Neural progenitor cell (in vitro differentiated cells): ENCODE data around the gene GINM1. TPM values are rescaled to one million over a fixed set of nuclear protein-coding genes. Genes with fewer than 3 reads are reported as not detected.

ENCODE experiments used
- DNase-seq: peaks from one replicate; pipeline ENCODE4 v3.0.0-alpha.2; 2016; ENCODE audit warnings: low spot score
- H2AFZ ChIP-seq: fragments of 200-600 bp; sonication (generic); replicated peaks from 2 replicates; pipeline ENCODE4 v1.6.1; 2016; ENCODE audit warnings: antibody characterized with exemption
- H3F3A ChIP-seq: fragments of 200-600 bp; sonication (generic); 2 replicates; pipeline ENCODE4 v1.6.1; 2016; ENCODE audit warnings: antibody characterized with exemption, low read depth
- H3K27ac ChIP-seq: fragments of 200-600 bp; sonication (generic); 2 replicates; pipeline ENCODE4 v1.5.1; 2016; ENCODE audit warnings: mild to moderate bottlenecking
- H3K27me3 ChIP-seq: fragments of 200-600 bp; sonication (generic); 2 replicates; pipeline ENCODE4 v1.6.1; 2016; ENCODE audit warnings: mild to moderate bottlenecking, moderate library complexity
- H3K36me3 ChIP-seq: fragments of 200-600 bp; sonication (generic); 2 replicates; pipeline ENCODE4 v1.5.1; 2016
- H3K4me1 ChIP-seq: fragments of 200-600 bp; sonication (generic); 2 replicates; pipeline ENCODE4 v1.6.1; 2016; ENCODE audit warnings: mixed run types
- H3K4me2 ChIP-seq: fragments of 200-600 bp; sonication (generic); 2 replicates; pipeline ENCODE4 v1.6.1; 2016
- H3K4me3 ChIP-seq: fragments of 200-600 bp; sonication (generic); 2 replicates; pipeline ENCODE4 v1.5.1; 2016
- H3K79me2 ChIP-seq: fragments of 200-600 bp; sonication (generic); 2 replicates; pipeline ENCODE4 v1.6.1; 2016; ENCODE audit warnings: low read depth
- H3K9ac ChIP-seq: fragments of 200-600 bp; sonication (generic); 2 replicates; pipeline ENCODE4 v1.6.1; 2016
- H3K9me3 ChIP-seq: fragments of 200-600 bp; sonication (generic); 2 replicates; pipeline ENCODE4 v1.5.1; 2016; ENCODE audit warnings: low read depth
- H4K20me1 ChIP-seq: fragments of 200-600 bp; sonication (generic); 2 replicates; pipeline ENCODE4 v1.6.1; 2016; ENCODE audit warnings: low read depth
- H3K27ac Mint-ChIP-seq: 3 replicates; pipeline ENCODE4 v1.8.0; 2021; ENCODE audit warnings: mixed read lengths
- H3K27me3 Mint-ChIP-seq: 2 replicates; pipeline ENCODE4 v1.8.0; 2022; ENCODE audit warnings: low read depth, mild to moderate bottlenecking, inconsistent platforms, moderate library complexity, mixed read lengths; ENCODE audit not compliant: insufficient read depth
- H3K36me3 Mint-ChIP-seq: 3 replicates; pipeline ENCODE4 v1.8.0; 2021; ENCODE audit warnings: mixed read lengths
- H3K4me1 Mint-ChIP-seq: 3 replicates; pipeline ENCODE4 v1.8.0; 2021; ENCODE audit warnings: mixed read lengths
- H3K4me3 Mint-ChIP-seq: 3 replicates; pipeline ENCODE4 v1.8.0; 2021; ENCODE audit warnings: mild to moderate bottlenecking, moderate library complexity, mixed read lengths
- H3K9me3 Mint-ChIP-seq: 3 replicates; pipeline ENCODE4 v1.8.0; 2020; ENCODE audit warnings: mixed read lengths
- EZH2 ChIP-seq: fragments of 200-600 bp; sonication (generic); IDR thresholded peaks from 2 replicates; pipeline ENCODE4 v1.6.1; 2017; ENCODE audit warnings: antibody characterized with exemption, mild to moderate bottlenecking, moderate library complexity
- EZH2phosphoT487 ChIP-seq: fragments of 200-600 bp; sonication (generic); IDR thresholded peaks from 2 replicates; pipeline ENCODE4 v1.6.1; 2017; ENCODE audit warnings: antibody characterized with exemption
- small RNA-seq: library from RNA; depleted of rRNA; stranded (forward); fragments of <200 nt; gene quantifications from one replicate; pipeline ENCODE3, GENCODE V24; 2015
- total RNA-seq: library from RNA; depleted of rRNA; stranded (reverse); fragments of >200 nt; gene quantifications from 2 replicates; pipeline ENCODE4 v1.2.3, GENCODE V29; 2015; ENCODE audit warnings: low replicate concordance
- TF ChIP-seq, protein P1 (sequence below): fragments of 200-600 bp; sonication (generic); IDR thresholded peaks from 2 replicates; pipeline ENCODE4 v1.5.1; 2017; ENCODE audit warnings: antibody characterized with exemption, mild to moderate bottlenecking

Gene GINM1
- total RNA-seq, 1 donor from 2014 or later = 35.7 TPM

DNA sequence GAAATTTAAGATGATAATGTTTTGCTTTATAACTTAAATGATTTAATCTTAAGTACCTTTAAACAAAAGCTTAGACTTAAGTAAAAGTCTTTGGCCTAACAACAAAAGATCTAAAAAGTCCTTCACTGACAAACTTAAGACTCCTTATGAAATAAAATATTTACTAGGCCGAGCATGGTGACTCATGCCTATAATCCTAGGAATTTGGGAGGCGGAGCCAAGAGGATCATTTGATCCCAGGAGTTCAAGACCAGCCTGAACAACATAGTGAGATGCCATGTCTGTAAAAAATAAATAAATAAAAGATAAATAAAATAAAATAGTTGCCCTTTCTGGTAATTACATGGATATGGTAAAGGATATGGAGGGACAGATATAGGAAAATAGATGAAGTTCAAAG lies 69.9 kb downstream of the GINM1 start:
- H3K36me3 ChIP-seq = no peaks in the 10 kb centered on the region
- H3K27ac ChIP-seq = no peak overlapping the region
- no peaks in the 10 kb centered on the region for H3F3A ChIP-seq
- no peak for DNase-seq
- no peak overlapping the region for H3K9ac ChIP-seq
- Mint-ChIP-seq H3K9me3 (no peaks in the 10 kb centered on the region), H3K4me3 (no peak overlapping the region), H3K27ac (no peak overlapping the region), H3K36me3 (peaks cover 4% of the 10 kb centered on the region), H3K27me3 (no peaks in the 10 kb centered on the region), H3K4me1 (no peaks in the 10 kb centered on the region)
- H3K4me1 ChIP-seq = no peaks in the 10 kb centered on the region
- H3K9me3 ChIP-seq = no peaks in the 10 kb centered on the region
- no peak overlapping the region for H2AFZ ChIP-seq
- H3K27me3 ChIP-seq = no peaks in the 10 kb centered on the region
- H3K79me2 ChIP-seq = peaks cover 8% of the 10 kb centered on the region
- no peaks in the 10 kb centered on the region for H4K20me1 ChIP-seq
- H3K4me3 ChIP-seq = no peak overlapping the region
- no peak overlapping the region for H3K4me2 ChIP-seq
- TF ChIP-seq, protein P1, sequence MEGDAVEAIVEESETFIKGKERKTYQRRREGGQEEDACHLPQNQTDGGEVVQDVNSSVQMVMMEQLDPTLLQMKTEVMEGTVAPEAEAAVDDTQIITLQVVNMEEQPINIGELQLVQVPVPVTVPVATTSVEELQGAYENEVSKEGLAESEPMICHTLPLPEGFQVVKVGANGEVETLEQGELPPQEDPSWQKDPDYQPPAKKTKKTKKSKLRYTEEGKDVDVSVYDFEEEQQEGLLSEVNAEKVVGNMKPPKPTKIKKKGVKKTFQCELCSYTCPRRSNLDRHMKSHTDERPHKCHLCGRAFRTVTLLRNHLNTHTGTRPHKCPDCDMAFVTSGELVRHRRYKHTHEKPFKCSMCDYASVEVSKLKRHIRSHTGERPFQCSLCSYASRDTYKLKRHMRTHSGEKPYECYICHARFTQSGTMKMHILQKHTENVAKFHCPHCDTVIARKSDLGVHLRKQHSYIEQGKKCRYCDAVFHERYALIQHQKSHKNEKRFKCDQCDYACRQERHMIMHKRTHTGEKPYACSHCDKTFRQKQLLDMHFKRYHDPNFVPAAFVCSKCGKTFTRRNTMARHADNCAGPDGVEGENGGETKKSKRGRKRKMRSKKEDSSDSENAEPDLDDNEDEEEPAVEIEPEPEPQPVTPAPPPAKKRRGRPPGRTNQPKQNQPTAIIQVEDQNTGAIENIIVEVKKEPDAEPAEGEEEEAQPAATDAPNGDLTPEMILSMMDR = no peak
- TF ChIP-seq EZH2phosphoT487 = no peak
- no peak for TF ChIP-seq EZH2

Small RNAs within 50 kb of the gene (small RNA-seq; reads per million reads assigned to genes)
- gene RF00019 = not detected
- gene RF00410 = not detected
- gene RNU7-3P = not detected

Other genes starting within 250 kb of the GINM1 start
- 49.2 and 70.9 TPM in 2 replicates for gene TAB2, start 248.7 kb upstream of the GINM1 start, total RNA-seq
- gene SUMO4, start 166.1 kb upstream of the GINM1 start, total RNA-seq = 0.82 and 2.3 TPM in 2 replicates
- 0.03 TPM in 1 of 2 replicates, not detected in the other for gene ZC3H12D, start 81.4 kb upstream of the GINM1 start, total RNA-seq
- 41.6 and 80.6 TPM in 2 replicates for gene PPIL4, start 20.3 kb upstream of the GINM1 start, total RNA-seq
- gene KATNA1, start 82.3 kb downstream of the GINM1 start, total RNA-seq = 18.9 and 20.2 TPM in 2 replicates
- gene LATS1, start 151.7 kb downstream of the GINM1 start, total RNA-seq = 21.1 and 28.0 TPM in 2 replicates
- 84.5 and 107 TPM in 2 replicates for gene NUP43, start 180.2 kb downstream of the GINM1 start, total RNA-seq
- gene PCMT1, start 183.4 kb downstream of the GINM1 start, total RNA-seq = 112 and 133 TPM in 2 replicates